ENCODE data around the gene CFAP77. TPM values are rescaled to one million over a fixed set of nuclear protein-coding genes. Genes with fewer than 3 reads are reported as not detected.

CFAP77 gene
- total RNA-seq, 1 donor from 2014 or later: not detected

DNA sequence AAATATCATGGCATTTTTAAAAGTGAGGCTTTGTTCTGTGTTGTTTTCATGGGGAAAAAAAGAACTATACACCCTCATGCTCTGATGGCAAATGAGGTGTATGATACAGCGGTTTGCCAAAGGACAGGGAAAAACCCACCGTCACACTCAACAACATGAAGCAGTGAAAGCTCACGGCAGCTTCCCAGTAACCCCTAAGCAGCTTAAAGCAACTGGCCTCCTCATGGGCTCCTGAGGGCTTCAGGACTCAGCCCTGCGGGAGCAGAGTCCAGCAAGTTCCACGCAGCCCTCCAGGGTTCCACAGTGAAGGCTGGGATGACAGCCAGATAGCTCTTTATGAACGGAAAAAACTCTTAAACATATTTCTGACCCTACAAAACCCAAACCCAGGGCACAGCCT, 185.3 kb downstream of the CFAP77 start:
- DNase-seq (ENCODE audit: extremely low spot score in 2 of 2): no peak
- H3K9me3 ChIP-seq: no peaks in the 10 kb centered on the region
- peaks cover 0 to 16% of the 10 kb centered on the region in 2 donors for H3K36me3 ChIP-seq
- intact Hi-C loops (cut with DNase I): no loop called here
- no peak overlapping the region for H3K27ac ChIP-seq
- TF ChIP-seq POLR2AphosphoS5 (IDR thresholded peaks at IDR 0.05; ENCODE audit: insufficient read depth in 1 of 2, low read depth in 1 of 2) (no peak), POLR2A (IDR thresholded peaks at IDR 0.05) (no peak)
- TF ChIP-seq, protein P1, sequence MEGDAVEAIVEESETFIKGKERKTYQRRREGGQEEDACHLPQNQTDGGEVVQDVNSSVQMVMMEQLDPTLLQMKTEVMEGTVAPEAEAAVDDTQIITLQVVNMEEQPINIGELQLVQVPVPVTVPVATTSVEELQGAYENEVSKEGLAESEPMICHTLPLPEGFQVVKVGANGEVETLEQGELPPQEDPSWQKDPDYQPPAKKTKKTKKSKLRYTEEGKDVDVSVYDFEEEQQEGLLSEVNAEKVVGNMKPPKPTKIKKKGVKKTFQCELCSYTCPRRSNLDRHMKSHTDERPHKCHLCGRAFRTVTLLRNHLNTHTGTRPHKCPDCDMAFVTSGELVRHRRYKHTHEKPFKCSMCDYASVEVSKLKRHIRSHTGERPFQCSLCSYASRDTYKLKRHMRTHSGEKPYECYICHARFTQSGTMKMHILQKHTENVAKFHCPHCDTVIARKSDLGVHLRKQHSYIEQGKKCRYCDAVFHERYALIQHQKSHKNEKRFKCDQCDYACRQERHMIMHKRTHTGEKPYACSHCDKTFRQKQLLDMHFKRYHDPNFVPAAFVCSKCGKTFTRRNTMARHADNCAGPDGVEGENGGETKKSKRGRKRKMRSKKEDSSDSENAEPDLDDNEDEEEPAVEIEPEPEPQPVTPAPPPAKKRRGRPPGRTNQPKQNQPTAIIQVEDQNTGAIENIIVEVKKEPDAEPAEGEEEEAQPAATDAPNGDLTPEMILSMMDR (IDR thresholded peaks at IDR 0.05): no peak
- no peaks in the 10 kb centered on the region for H3K4me1 ChIP-seq
- peaks cover 4% of the 10 kb centered on the region for H3K27me3 ChIP-seq
- H3K4me3 ChIP-seq: no peak overlapping the region

DNA sequence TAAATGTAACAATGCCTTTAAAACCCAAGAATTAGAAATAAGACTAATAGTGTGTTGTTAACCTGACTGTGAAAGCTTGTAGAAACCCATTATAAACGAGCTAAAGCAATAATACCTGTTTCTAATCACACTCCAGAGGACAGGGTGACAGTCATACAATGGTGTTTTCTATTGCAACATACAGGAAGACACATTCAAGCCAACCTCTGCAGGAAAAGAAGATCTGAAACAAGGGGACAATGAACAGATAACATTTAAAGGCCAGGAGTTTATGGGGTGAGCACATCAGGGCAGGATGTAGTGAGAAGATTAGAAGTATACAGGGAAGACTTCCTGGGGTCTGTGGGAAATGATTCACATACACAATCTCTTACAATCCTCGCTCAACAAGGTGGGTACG, 186.2 kb downstream of the CFAP77 start:
- Histone ChIP-seq H3K4me1 (no peaks in the 10 kb centered on the region), H3K27me3 (no peaks in the 10 kb centered on the region), H3K27ac (no peak overlapping the region), H3K36me3 (peaks cover 0 to 16% of the 10 kb centered on the region in 2 donors), H3K4me3 (no peak overlapping the region), H3K9me3 (no peaks in the 10 kb centered on the region)
- intact Hi-C loops (cut with DNase I): no loop called here
- TF ChIP-seq POLR2A (IDR thresholded peaks at IDR 0.05) (no peak), POLR2AphosphoS5 (IDR thresholded peaks at IDR 0.05; ENCODE audit: insufficient read depth in 1 of 2, low read depth in 1 of 2) (no peak)
- TF ChIP-seq, protein P1 (IDR thresholded peaks at IDR 0.05): no peak
- no peak for DNase-seq (ENCODE audit: extremely low spot score in 2 of 2)

DNA sequence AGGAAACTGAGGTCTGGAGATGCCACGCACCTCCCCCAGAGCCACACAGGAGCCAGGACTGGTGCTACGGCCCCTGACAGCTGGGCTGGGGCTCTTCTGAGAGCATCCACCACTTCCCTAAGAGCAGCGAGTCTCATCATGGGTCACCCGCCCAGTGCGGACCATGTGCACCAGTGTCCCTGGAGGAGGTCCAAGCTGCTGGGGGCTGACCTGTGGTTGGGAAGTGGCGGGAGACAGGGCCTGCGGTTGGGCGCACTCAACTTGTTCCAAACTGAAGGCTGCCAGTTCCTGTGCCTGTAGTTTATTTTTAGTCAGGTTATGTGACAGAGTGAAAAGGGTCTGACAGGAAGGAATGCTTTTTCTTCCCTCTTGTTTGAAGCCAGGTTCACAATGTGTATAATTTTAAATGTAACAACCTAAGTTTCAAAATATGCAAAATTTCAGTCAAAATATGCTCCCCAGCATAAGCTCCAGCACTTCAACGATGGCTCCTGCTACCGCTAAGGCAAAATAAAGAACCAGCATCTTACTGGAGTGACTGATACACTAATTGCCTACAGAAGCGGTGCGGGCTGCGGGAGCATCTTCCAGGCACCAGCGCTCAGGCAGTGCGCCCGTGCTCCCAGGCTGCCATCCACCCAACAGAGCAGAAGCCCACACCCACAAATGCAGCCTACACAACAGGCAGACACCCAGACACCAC, 187.2 kb downstream of the CFAP77 start:
- intact Hi-C loops (cut with DNase I): no loop called here
- Histone ChIP-seq H3K9me3 (no peaks in the 10 kb centered on the region), H3K4me3 (no peak overlapping the region), H3K4me1 (no peaks in the 10 kb centered on the region), H3K27me3 (no peaks in the 10 kb centered on the region), H3K27ac (no peak overlapping the region), H3K36me3 (peaks cover 0 to 16% of the 10 kb centered on the region in 2 donors)
- TF ChIP-seq, protein P1 (IDR thresholded peaks at IDR 0.05): no peak
- no peak for TF ChIP-seq POLR2AphosphoS5 (IDR thresholded peaks at IDR 0.05; ENCODE audit: insufficient read depth in 1 of 2, low read depth in 1 of 2)
- no peak for TF ChIP-seq POLR2A (IDR thresholded peaks at IDR 0.05)
- no peak for DNase-seq (ENCODE audit: extremely low spot score in 2 of 2)

DNA sequence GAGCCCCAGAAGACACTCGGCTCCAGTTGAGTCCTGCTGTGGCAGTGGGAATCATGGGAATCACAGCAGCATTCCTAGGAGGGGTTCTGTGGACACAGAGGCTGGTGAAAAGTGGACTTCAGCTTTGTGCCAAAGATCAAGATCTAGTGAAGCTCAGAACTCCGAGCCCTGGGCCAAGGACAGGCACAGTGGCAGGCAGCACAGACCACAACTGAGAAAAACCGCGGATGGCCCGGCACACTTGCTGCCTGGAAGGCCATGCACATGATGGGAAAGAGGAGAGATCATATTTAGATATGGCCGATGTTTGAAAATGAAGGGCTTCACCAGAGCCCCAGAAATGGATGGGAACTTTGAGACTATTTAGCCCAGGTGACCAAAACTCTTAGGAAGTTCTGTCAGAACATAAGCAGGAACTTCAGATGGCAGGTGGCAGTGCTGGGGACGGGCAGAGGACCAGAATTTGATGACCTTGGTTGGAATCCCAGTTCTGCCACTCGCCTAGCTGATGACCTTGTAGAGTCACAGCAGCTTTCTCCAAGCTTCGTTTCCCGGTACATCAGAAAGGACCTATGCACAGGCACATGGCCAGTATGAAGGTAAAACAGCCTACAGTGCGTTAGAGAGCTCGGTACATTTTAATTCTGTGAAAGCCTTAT, 190.4 kb downstream of the CFAP77 start:
- intact Hi-C loops (cut with DNase I): no loop called here
- H3K4me3 ChIP-seq: no peak overlapping the region
- no peak overlapping the region for H3K27ac ChIP-seq
- H3K27me3 ChIP-seq: no peaks in the 10 kb centered on the region
- peaks cover 0 to 11% of the 10 kb centered on the region in 2 donors for H3K36me3 ChIP-seq
- no peaks in the 10 kb centered on the region for H3K4me1 ChIP-seq
- TF ChIP-seq POLR2A (IDR thresholded peaks at IDR 0.05) (no peak), POLR2AphosphoS5 (IDR thresholded peaks at IDR 0.05; ENCODE audit: insufficient read depth in 1 of 2, low read depth in 1 of 2) (no peak)
- TF ChIP-seq, protein P1 (IDR thresholded peaks at IDR 0.05): no peak
- no peak for DNase-seq (ENCODE audit: extremely low spot score in 2 of 2)
- no peaks in the 10 kb centered on the region for H3K9me3 ChIP-seq

DNA sequence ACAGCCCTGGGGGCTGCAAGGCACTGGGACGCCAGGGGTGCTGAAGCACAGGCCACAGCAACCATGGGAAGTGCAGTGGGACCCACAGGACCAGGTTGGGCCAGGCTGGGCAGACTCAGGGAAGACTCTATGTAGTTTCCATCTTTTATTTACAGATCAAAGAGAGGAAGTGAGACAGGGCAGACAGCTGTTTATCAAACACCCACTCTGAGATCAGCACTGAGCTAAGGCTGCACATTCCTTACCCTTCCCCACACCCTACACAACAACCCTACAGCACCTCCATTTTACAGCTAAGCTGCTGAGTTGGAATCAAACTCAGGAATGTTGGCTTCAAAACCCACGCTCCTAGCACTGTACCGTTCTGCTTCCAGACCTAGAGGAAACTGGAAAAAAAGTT, 192.2 kb downstream of the CFAP77 start:
- Histone ChIP-seq H3K4me3 (no peak overlapping the region), H3K4me1 (no peaks in the 10 kb centered on the region), H3K27me3 (no peaks in the 10 kb centered on the region), H3K9me3 (no peaks in the 10 kb centered on the region), H3K27ac (no peak overlapping the region), H3K36me3 (peaks cover 0 to 8% of the 10 kb centered on the region in 2 donors)
- no peak for TF ChIP-seq POLR2A (IDR thresholded peaks at IDR 0.05)
- TF ChIP-seq POLR2AphosphoS5 (IDR thresholded peaks at IDR 0.05; ENCODE audit: insufficient read depth in 1 of 2, low read depth in 1 of 2): no peak
- TF ChIP-seq, protein P1 (IDR thresholded peaks at IDR 0.05): no peak
- no peak for DNase-seq (ENCODE audit: extremely low spot score in 2 of 2)
- intact Hi-C loops (cut with DNase I): no loop called here
